ENCODE data around the gene SLC13A2.

Gene SLC13A2

DNA sequence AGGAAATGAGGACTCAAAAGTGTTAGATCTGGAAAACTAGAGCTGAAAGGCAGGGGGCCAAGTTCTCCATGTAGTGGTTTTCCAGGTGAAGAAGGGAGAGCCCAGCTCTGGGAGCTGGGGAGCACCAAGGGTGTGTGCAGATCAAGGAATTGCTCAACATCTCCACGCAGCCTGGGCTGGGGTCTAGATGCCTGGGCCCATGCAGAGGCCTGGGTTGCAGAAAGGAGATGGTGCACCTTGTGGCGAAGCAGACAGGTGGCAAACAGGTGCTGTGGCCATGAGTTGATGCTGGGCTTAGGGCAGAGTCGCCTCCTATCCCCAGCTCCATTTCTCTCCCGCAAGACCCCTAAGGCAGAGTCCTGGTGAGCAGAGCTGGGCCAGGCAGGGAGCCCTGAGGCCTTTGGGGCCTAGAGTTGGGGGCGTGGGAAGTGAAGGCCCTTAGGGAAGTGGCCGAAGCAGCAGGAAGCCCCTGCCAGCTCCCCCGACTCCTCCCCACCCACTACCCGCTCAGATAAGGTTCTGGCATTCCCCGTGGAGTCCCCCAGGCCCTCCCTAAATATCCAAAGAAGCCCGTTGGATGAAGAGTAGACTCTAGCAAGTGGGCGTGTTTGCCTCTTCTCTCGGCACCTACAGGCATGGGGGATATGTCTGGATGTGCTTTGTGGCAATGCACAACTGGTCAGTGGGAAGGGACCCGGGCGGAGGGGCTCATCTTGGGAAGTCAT lies 33.5 kb downstream of the SLC13A2 start:
- TF ChIP-seq, protein P1, sequence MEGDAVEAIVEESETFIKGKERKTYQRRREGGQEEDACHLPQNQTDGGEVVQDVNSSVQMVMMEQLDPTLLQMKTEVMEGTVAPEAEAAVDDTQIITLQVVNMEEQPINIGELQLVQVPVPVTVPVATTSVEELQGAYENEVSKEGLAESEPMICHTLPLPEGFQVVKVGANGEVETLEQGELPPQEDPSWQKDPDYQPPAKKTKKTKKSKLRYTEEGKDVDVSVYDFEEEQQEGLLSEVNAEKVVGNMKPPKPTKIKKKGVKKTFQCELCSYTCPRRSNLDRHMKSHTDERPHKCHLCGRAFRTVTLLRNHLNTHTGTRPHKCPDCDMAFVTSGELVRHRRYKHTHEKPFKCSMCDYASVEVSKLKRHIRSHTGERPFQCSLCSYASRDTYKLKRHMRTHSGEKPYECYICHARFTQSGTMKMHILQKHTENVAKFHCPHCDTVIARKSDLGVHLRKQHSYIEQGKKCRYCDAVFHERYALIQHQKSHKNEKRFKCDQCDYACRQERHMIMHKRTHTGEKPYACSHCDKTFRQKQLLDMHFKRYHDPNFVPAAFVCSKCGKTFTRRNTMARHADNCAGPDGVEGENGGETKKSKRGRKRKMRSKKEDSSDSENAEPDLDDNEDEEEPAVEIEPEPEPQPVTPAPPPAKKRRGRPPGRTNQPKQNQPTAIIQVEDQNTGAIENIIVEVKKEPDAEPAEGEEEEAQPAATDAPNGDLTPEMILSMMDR (IDR thresholded peaks at IDR 0.05; ENCODE audit: low read depth, low read length, missing control alignments), result no peak
- in situ Hi-C loops (cut with HindIII; ENCODE audit: low sequenced_read_pairs), result no loop called here
- DNase-seq (ENCODE audit: low read depth), result no peak
- no peak overlapping the region for H3K4me3 ChIP-seq (ENCODE audit: low read depth, low read length)

DNA sequence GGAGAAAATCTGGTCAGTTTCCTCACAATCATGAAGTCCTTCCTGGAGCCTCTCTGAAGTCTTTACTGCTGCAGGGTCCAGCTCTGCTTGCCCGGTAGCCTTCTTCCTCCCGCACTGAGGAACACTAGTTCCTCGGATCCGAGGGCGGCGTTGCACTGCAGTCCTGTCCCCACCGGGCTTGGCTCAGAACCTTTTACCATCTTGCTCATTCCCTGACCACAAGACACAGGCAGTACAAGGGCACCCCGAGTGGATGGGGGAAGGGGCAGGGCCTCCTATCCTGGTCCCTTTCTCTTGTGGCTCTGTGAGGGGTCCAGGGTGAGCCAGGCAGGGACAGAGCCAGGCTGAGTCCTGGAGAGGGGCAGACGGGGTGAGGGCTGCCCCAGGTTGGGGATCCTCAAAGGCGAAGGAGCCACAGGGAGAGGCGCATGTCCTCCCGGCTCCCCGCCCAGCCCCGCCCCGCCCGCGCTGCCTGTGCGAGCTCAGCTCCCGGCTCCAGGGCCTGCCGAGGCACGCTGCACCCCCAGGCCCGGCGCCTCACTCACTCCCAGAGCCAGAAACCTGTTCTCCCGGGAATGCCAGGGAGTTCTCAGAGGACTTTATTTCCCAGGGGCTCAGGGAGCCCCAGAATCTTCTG lies 34.2 kb downstream of the SLC13A2 start:
- in situ Hi-C loops (cut with HindIII; ENCODE audit: low sequenced_read_pairs), result no loop called here
- H3K4me3 ChIP-seq (ENCODE audit: low read depth, low read length), result no peak overlapping the region

DNA sequence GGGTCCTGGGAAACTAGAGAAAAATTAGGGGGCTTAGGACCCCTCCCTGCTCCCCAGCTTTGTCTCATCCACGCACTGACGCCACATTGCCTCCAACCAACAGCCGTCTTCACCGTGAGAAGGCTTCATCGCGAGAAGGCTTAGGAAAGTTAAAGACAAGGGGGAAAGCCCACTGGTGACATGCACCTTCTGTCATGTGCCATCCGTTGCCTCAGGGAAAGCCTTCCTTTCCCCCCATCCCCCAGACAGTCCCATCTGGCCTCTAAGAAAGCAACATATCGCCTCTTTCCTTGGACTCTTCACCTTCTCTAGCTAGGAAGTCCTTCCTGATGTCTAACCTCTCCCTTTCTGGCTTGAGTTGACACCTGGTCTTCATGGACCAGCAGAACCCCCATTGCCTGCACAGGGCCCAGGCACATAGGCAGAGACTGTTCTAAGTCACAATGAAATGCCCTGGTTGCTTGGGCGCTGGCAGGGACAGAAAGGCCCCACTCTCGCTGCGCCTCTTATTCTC lies 34.8 kb downstream of the SLC13A2 start:
- DNase-seq (ENCODE audit: low read depth), result no peak
- no peak overlapping the region for H3K4me3 ChIP-seq (ENCODE audit: low read depth, low read length)
- TF ChIP-seq, protein P1 (IDR thresholded peaks at IDR 0.05; ENCODE audit: low read depth, low read length, missing control alignments), result no peak

More for the DNA sequence above, 34.2 kb downstream of the SLC13A2 start:
- DNase-seq (ENCODE audit: low read depth), result no peak
- TF ChIP-seq, protein P1 (IDR thresholded peaks at IDR 0.05; ENCODE audit: low read depth, low read length, missing control alignments), result no peak

DNA sequence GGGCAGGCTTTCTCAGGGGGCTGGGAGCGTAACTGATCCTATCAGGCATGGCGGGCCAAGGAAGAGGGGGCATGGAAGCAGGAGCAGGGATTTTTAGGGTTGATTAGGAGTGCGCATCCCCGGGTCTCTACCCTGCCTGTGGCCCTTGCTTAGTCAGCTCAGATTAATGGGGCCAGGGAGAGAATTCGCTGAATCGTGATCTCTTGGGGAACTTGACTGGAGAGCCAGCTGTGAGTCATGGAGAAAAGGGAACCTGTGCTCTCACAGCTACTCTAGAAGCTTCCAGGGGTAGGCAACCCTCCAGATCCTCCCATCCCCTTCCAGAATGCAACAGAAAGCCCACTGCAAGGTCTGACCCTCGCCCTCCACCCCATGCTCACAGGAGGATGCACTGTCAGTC lies 36.3 kb downstream of the SLC13A2 start:
- no peak overlapping the region for H3K4me3 ChIP-seq (ENCODE audit: low read depth, low read length)
- no peak for DNase-seq (ENCODE audit: low read depth)
- in situ Hi-C loops (cut with HindIII; ENCODE audit: low sequenced_read_pairs), result no loop called here
- TF ChIP-seq, protein P1 (IDR thresholded peaks at IDR 0.05; ENCODE audit: low read depth, low read length, missing control alignments), result no peak

More for the DNA sequence above, 34.8 kb downstream of the SLC13A2 start:
- in situ Hi-C loops (cut with HindIII; ENCODE audit: low sequenced_read_pairs), result no loop called here

DNA sequence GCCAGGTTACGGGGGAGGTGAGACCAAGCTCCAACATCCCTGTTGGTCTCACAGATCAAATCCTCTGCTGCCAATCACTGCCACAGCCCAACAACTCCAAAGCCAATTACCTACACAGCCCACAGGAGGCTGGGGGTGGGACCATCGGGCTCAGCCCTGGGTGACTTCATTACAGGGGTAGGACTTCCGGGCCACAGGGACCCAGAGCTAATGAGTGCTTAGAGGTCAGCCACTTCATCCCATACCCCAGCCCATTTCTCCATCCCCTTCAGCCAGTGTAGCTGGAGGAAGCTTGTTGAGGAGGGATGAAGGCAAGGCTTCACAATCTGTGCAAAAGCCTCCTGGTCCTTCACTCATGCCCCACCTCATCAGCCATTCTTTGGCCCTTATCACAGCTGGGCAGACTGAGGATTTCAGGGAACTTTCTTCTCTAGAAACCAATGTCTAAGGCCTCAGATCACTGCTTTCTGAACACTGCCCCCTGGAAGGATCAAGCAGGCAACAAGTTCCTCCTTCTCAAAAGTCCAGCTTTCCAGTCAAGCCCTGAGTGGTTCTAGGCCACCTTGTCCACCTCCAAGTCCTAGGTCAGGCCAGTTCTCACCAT lies 38.5 kb downstream of the SLC13A2 start:
- TF ChIP-seq, protein P1 (IDR thresholded peaks at IDR 0.05; ENCODE audit: low read depth, low read length, missing control alignments), result no peak
- in situ Hi-C loops (cut with HindIII; ENCODE audit: low sequenced_read_pairs), result no loop called here
- no peak overlapping the region for H3K4me3 ChIP-seq (ENCODE audit: low read depth, low read length)
- DNase-seq (ENCODE audit: low read depth), result no peak

DNA sequence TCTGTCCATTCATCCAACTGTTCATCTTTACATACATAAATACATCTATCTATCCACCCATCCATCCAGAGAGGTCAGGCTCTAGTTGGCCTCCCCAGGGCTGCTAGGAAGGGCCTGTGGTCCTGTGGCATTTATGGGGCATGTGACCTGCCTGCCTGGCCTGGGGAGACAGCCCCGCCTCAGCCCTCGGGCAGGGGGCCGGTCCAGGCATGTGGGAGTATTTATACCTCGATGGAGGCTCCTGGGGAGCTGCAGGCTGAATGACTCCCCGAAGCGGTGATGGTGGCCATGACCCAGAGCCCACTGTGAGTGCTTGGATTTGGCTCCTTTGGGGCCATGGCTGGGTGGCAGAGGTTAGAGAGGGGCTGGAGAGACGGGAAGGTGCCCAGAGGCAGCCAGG lies 40.0 kb downstream of the SLC13A2 start:
- TF ChIP-seq, protein P1 (IDR thresholded peaks at IDR 0.05; ENCODE audit: low read depth, low read length, missing control alignments), result no peak
- in situ Hi-C loops (cut with HindIII; ENCODE audit: low sequenced_read_pairs), result no loop called here
- DNase-seq (ENCODE audit: low read depth), result no peak
- no peak overlapping the region for H3K4me3 ChIP-seq (ENCODE audit: low read depth, low read length)

Measured in astrocyte of the cerebellum (primary cell).